K562 (cell line): ENCODE results near the gene ZKSCAN4.

Source experiments
- CHCHD3 ChIP-seq: fragments of 250-450 bp; sonication (Bioruptor Pico); IDR thresholded peaks from 2 replicates; pipeline ENCODE4 v2.1.2; 2022; ENCODE audit warnings: mild to moderate bottlenecking
- EP300 ChIP-seq: IDR thresholded peaks from 2 replicates; pipeline ENCODE4 v1.6.1; 2012; ENCODE audit warnings: low read length, improper control_type of control experiment
- FOXA1 ChIP-seq: fragments of 450-650 bp; IDR thresholded peaks from 2 replicates; pipeline ENCODE4 v1.6.1; 2016; ENCODE audit warnings: mild to moderate bottlenecking, borderline replicate concordance
- MAZ ChIP-seq, 2 experiments: fragments of 450-650 bp in 1 of 2; sonication (generic) in 1 of 2; formaldehyde crosslinking; IDR thresholded peaks in 1 of 2; conservative IDR thresholded peaks in 1 of 2; 2 replicates each; pipeline versions ENCODE4 v1.4.0 to v1.5.0; 2020; ENCODE audit warnings: mild to moderate bottlenecking in 1 of 2, missing genetic modification reagents in 1 of 2
- POLR2A ChIP-seq: fragments of 450-650 bp; conservative IDR thresholded peaks from 2 replicates; pipeline ENCODE4 v1.6.1; 2016
- SMARCC2 ChIP-seq: fragments of 450-650 bp; IDR thresholded peaks from 2 replicates; pipeline ENCODE4 v1.6.1; 2017; ENCODE audit warnings: antibody characterized with exemption, moderate library complexity, mild to moderate bottlenecking, low read depth
- SNRNP70 ChIP-seq: fragments of 200-400 bp; formaldehyde crosslinking; optimal IDR thresholded peaks from 2 replicates; pipeline ENCODE3; 2017; ENCODE audit warnings: low read depth, low read length
- U2AF2 ChIP-seq: fragments of 200-400 bp; formaldehyde crosslinking; optimal IDR thresholded peaks from 2 replicates; pipeline ENCODE3; 2017; ENCODE audit warnings: low read depth, mild to moderate bottlenecking, low read length
- ZBTB8A ChIP-seq: fragments of 450-650 bp; IDR thresholded peaks from 2 replicates; pipeline ENCODE4 v1.6.1; 2018; ENCODE audit warnings: mild to moderate bottlenecking, moderate library complexity; ENCODE audit not compliant: partially characterized antibody
- ZFP1 ChIP-seq: fragments of 450-650 bp; formaldehyde crosslinking; IDR thresholded peaks from 2 replicates; pipeline ENCODE4 v1.4.0; 2020; ENCODE audit warnings: mild to moderate bottlenecking, mixed read lengths
- TF ChIP-seq, protein P1 (sequence below): sonication (generic); formaldehyde crosslinking; IDR thresholded peaks from 2 replicates; pipeline ENCODE4 v1.8.0; 2023; ENCODE audit warnings: mild to moderate bottlenecking, missing genetic modification reagents
- TF ChIP-seq, protein P2 (sequence below): sonication (generic); formaldehyde crosslinking; IDR thresholded peaks from 2 replicates; pipeline ENCODE4 v1.8.0; 2022; ENCODE audit warnings: mild to moderate bottlenecking, missing genetic modification reagents
- TF ChIP-seq, protein P3 (sequence below), 3 experiments: IDR thresholded peaks in 2 of 3; conservative IDR thresholded peaks in 1 of 3; 2 replicates each; pipeline ENCODE4 v1.5.1; 2011 to 2012; ENCODE audit warnings: low read length in 3 of 3, mild to moderate bottlenecking in 3 of 3, control low read depth in 2 of 3, improper control_type of control experiment in 1 of 3, inconsistent platforms in 1 of 3, low read depth in 1 of 3, mixed read lengths in 1 of 3, moderate library complexity in 1 of 3; ENCODE audit not compliant: insufficient read depth in 2 of 3
- TF ChIP-seq, protein P4 (sequence below): fragments of 250-450 bp; sonication (Bioruptor Pico); IDR thresholded peaks from 2 replicates; pipeline ENCODE4 v1.5.0; 2020; ENCODE audit warnings: mild to moderate bottlenecking, borderline replicate concordance

DNA sequence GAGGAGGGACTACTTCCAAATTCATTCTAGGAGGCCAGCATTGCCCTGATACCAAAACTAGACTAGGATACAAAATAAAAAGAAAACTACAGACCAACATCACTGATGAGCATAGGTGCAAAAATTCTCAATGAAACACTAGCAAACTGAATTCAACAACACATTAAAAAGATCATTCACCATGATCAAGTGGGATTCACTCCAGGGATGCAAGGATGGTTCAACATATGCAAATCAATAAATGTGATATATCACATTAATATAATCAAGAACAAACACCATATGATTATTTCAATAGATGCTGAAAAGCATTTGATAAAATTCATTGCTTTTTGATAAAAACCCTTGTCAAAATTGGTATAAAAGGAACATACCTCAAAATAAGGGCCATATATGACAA is 39.5 kb upstream of the ZKSCAN4 start:
- TF ChIP-seq, protein P1, sequence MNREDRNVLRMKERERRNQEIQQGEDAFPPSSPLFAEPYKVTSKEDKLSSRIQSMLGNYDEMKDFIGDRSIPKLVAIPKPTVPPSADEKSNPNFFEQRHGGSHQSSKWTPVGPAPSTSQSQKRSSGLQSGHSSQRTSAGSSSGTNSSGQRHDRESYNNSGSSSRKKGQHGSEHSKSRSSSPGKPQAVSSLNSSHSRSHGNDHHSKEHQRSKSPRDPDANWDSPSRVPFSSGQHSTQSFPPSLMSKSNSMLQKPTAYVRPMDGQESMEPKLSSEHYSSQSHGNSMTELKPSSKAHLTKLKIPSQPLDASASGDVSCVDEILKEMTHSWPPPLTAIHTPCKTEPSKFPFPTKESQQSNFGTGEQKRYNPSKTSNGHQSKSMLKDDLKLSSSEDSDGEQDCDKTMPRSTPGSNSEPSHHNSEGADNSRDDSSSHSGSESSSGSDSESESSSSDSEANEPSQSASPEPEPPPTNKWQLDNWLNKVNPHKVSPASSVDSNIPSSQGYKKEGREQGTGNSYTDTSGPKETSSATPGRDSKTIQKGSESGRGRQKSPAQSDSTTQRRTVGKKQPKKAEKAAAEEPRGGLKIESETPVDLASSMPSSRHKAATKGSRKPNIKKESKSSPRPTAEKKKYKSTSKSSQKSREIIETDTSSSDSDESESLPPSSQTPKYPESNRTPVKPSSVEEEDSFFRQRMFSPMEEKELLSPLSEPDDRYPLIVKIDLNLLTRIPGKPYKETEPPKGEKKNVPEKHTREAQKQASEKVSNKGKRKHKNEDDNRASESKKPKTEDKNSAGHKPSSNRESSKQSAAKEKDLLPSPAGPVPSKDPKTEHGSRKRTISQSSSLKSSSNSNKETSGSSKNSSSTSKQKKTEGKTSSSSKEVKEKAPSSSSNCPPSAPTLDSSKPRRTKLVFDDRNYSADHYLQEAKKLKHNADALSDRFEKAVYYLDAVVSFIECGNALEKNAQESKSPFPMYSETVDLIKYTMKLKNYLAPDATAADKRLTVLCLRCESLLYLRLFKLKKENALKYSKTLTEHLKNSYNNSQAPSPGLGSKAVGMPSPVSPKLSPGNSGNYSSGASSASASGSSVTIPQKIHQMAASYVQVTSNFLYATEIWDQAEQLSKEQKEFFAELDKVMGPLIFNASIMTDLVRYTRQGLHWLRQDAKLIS (CRISPR knock-in tag), result no peak
- TF ChIP-seq FOXA1 (no peak), U2AF2 (no peak), CHCHD3 (CRISPR knock-in tag) (no peak), ZBTB8A (no peak), POLR2A (no peak), SNRNP70 (no peak), MAZ (CRISPR knock-in tag; conservative IDR thresholded peaks at IDR 0.05 in 1 of 2, IDR thresholded peaks at IDR 0.05 in 1 of 2) (no peak), SMARCC2 (no peak), ZFP1 (CRISPR knock-in tag) (no peak), EP300 (no peak)
- TF ChIP-seq, protein P2, sequence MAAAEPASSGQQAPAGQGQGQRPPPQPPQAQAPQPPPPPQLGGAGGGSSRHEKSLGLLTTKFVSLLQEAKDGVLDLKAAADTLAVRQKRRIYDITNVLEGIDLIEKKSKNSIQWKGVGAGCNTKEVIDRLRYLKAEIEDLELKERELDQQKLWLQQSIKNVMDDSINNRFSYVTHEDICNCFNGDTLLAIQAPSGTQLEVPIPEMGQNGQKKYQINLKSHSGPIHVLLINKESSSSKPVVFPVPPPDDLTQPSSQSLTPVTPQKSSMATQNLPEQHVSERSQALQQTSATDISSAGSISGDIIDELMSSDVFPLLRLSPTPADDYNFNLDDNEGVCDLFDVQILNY (CRISPR knock-in tag), result no peak
- TF ChIP-seq, protein P3, sequence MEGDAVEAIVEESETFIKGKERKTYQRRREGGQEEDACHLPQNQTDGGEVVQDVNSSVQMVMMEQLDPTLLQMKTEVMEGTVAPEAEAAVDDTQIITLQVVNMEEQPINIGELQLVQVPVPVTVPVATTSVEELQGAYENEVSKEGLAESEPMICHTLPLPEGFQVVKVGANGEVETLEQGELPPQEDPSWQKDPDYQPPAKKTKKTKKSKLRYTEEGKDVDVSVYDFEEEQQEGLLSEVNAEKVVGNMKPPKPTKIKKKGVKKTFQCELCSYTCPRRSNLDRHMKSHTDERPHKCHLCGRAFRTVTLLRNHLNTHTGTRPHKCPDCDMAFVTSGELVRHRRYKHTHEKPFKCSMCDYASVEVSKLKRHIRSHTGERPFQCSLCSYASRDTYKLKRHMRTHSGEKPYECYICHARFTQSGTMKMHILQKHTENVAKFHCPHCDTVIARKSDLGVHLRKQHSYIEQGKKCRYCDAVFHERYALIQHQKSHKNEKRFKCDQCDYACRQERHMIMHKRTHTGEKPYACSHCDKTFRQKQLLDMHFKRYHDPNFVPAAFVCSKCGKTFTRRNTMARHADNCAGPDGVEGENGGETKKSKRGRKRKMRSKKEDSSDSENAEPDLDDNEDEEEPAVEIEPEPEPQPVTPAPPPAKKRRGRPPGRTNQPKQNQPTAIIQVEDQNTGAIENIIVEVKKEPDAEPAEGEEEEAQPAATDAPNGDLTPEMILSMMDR (IDR thresholded peaks at IDR 0.05 in 2 of 3, conservative IDR thresholded peaks at IDR 0.05 in 1 of 3; ENCODE audit: insufficient read depth in 2 of 3, low read depth in 1 of 3, low read length in 3 of 3), result no peak
- TF ChIP-seq, protein P4, sequence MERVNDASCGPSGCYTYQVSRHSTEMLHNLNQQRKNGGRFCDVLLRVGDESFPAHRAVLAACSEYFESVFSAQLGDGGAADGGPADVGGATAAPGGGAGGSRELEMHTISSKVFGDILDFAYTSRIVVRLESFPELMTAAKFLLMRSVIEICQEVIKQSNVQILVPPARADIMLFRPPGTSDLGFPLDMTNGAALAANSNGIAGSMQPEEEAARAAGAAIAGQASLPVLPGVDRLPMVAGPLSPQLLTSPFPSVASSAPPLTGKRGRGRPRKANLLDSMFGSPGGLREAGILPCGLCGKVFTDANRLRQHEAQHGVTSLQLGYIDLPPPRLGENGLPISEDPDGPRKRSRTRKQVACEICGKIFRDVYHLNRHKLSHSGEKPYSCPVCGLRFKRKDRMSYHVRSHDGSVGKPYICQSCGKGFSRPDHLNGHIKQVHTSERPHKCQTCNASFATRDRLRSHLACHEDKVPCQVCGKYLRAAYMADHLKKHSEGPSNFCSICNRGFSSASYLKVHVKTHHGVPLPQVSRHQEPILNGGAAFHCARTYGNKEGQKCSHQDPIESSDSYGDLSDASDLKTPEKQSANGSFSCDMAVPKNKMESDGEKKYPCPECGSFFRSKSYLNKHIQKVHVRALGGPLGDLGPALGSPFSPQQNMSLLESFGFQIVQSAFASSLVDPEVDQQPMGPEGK (CRISPR knock-in tag), result no peak
